GM19455 (cell line): ENCODE measurements around the gene OSBP2.
"Not testable (repeated sequence)": the region's sequence is repeated elsewhere in the genome, so short reads cannot be mapped to it uniquely, and the experiment has no call there.

Experiments used
- ATAC-seq: cut with Tn5 transposase; IDR thresholded peaks from one replicate; pipeline ENCODE4 v1.9.1; 2021; ENCODE audit not compliant: unreplicated experiment

Gene OSBP2

DNA sequence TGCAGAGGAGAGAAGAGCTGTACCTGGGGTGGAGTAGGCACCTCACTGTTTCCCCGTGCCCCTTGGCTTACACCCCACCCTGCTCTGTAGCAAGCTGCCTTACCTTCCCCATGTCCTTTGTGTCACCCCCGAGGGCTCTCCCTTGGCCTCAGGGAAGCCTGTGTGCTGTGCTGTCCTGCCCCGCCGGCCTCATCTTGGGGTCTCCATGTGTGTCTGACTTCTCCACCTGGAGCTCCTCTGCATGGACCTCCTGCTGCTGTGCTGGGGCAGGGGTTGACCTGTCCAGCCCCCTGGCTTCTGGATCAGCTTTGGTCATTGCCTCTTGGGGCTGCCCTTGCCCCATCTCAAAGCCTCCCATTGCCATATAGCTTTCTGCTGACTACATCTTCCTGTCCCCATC is 59.8 kb downstream of the OSBP2 start:
- no peak for ATAC-seq

GRCh38 chr22:30754971-30755758 is 60.5 kb downstream of the OSBP2 start:
- ATAC-seq: no peak

GRCh38 chr22:30755759-30756124 is 61.1 kb downstream of the OSBP2 start:
- no peak for ATAC-seq

- ATAC-seq: no peak
Observed at GRCh38 chr22:30763815-30764673, 69.4 kb downstream of the OSBP2 start.

DNA sequence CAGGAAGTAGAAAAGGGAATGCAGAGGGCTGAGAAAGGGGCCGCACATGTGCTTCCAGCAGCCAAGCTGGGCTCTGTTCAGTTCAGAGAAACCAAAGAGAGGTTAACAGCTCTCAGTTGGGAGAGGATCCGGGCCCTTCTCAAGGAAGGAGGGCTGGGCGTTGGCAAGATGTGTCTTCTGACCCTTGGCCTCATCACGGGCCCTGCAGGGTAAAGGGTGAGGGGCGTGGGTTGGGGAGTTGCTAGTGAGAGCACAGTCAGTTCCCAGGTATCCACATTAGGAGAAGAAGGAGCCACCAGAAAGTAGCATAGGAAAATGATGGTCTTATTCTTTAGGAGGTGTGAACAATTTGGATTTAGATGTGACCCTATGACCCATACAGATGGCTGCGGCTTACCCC is 73.0 kb downstream of the OSBP2 start:
- ATAC-seq: no peak

- ATAC-seq: no peak
Observed at GRCh38 chr22:30770716-30771115, 76.0 kb downstream of the OSBP2 start.

GRCh38 chr22:30773919-30774318 is 79.2 kb downstream of the OSBP2 start:
- no peak for ATAC-seq

- ATAC-seq: no peak
Observed at GRCh38 chr22:30774566-30774965, 79.9 kb downstream of the OSBP2 start.

DNA sequence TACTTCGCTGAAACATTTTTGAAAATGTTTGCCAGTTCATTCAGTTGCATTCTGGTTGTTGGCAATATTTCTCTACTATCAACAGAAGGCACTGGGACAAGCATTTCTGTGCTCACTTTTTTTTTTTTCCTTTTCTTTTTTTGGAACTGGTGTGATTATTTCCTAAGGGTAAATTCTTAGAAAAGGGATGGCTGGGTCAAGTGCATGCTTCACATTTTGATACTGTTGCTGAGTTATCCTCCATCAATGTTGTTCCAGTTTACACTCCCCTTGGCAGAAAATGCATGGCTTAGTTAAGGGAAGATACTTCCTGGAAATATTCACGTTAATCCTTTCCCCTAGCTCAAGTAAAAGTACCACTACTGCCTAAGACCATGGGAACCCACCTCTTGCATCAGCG is 81.8 kb downstream of the OSBP2 start:
- no peak for ATAC-seq

DNA sequence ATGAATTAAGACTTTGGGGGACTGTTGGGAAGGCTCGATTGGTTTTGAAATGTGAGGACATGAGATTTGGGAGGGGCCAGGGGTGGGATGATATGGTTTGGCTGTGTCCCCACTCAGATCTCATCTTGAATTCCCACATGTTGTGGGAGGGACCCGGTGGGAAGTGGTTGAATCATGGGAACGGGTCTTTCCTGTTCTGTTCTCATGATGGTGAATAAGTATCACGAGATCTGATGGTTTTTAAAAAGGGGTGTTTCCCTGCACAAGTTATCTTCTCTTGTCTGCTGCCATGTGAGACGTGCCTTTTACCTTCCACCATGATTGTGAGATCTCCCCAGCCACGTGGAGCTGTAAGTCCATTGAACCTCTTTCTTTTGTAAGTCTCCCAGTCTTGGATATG is 82.5 kb downstream of the OSBP2 start:
- ATAC-seq: not testable (repeated sequence)

DNA sequence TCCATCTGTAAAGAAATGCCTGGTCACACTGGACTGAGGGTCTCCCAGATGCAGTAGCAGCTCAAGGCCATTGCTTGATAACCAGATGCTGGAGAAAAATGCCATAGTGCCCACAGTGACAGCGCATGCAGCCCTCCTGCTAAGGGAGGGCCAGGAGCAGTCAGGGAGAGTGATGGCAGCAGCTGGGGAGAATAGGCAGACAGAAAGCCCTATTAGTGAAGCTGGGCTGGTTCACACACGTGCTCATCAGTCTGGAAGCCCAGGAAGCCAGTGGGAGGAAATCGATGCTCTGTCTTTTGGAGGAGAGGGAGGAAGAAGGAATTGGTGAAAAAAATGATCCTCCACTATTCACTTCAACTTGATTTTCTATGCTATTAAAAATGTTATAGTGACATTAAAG is 82.9 kb downstream of the OSBP2 start:
- no peak for ATAC-seq

DNA sequence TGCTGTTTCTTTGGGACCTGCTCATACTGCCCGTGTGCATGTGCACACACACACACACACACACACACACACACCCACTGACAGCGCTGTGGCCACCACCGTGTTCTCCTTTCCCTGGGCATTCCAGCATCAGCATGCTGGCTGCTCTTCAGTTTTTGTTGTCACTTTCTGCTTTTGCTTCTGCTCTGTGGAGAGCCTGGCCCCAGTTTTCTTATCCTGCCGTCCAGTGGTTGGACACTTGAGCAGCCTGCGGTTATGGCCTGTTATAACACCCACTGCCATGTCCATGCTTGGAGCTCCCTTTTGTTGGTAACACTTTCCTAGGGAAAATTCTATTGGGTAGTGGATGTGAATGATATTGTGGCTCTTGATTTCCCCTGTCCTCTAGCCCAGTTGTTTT is 83.6 kb downstream of the OSBP2 start:
- ATAC-seq: no peak

DNA sequence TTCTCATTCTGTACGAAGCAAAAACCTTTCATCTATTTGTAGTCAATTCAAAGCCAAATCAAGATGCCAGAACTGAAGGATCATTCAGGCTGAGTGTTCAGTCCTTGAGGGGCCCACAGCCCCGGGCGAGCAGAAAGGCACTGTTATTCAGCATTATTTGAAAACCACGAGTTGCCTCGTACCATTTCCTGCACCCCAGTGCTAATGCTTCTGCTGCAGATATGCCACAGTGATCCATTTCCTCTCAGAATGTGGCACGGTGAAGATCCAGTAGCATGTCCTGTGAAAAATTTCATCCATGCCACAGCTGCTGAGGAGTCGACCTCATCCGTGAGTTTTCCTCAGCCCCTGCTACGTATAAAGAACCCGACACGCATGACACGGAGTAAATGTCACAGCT is 85.4 kb downstream of the OSBP2 start:
- no peak for ATAC-seq

DNA sequence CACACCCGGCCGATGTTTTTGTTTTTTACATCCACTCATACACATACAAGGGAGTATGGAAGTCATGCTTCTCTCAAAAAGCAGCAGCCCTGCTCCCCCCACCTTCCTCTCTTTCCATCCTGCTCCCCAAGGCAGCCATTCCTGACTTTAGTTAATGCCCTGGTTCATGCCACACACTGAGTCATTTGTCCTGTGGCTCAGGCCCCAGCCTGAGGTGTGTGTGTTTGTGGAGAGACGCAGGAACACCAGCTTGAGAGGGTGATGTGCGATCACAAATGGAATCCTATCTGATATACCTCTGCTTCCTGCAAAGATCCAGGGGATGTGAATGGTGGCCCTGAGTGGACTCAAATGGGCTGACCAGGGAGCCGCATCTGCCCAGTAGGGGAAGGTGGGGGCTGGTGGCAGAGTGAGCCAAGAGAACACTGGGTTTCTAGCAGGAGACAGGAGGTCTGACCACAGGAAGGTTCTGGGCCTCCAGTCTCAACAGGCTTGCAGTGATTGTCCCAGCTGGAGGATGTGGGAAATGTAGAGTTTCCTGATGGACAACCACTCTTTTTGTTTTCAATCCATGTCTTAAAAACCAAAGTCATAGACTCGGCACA is 86.7 kb downstream of the OSBP2 start:
- ATAC-seq: no peak

- ATAC-seq: no peak
Observed at GRCh38 chr22:30782613-30783012, 87.9 kb downstream of the OSBP2 start.

DNA sequence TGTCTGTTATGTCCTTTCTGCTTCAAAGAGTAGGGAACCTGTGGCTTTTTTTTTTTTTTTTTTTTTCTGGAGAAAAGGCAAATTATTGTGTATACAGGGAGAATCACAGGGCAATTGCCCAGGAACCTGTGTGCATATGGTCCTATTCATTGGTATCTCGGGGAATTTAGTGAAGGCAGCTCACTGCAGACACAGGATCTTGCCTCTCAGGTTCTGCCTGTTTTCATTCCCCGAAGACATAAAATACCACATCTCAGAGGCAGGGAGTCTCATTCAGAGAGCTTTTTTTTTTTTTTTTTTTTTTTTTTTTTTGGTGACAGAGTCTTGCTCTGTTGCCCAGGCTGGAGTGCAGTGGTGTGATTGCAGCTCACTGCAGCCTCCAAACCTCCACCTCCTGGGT is 88.3 kb downstream of the OSBP2 start:
- ATAC-seq: no peak

GRCh38 chr22:30785527-30785926 is 90.9 kb downstream of the OSBP2 start:
- no peak for ATAC-seq

DNA sequence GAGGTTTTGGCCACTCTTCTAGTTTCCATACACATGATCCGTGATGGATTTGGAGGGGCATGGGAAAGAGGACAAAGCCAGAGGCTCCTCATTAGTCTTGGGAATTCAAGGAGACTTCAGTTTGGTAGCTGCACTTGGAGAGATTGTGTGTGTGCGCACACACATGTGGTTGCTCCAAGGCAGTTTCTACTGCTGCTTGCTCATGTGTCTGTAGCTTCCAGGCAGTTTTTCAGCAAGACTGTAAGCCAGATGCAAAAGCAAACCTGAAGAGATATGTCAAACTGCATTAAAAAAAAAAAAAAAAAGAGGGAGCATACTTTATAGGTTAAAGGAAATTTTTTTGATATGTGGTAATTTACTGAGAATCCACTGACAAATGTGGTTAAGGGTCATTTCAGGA is 95.7 kb downstream of the OSBP2 start:
- no peak for ATAC-seq

DNA sequence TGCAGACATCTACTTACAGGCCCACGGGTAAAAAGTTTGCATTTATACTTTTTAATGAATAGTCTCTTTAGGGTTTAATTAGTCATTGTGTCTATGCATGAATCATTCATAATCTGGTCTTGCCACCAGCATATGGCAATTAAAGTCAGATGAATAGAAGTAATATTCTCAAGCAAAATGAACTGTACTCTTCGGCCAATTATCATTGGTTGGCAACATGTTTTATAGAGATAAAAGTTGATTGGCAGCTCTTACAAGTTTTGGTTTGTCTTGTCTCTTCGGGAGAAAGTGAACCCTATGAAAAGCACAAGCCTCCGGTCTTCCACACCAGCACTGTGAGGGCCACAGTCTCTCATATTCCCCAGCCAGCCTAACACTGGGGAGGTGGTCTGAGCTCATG is 97.8 kb downstream of the OSBP2 start:
- no peak for ATAC-seq

- no peak for ATAC-seq
Observed at GRCh38 chr22:30795118-30795517, 100.4 kb downstream of the OSBP2 start.

DNA sequence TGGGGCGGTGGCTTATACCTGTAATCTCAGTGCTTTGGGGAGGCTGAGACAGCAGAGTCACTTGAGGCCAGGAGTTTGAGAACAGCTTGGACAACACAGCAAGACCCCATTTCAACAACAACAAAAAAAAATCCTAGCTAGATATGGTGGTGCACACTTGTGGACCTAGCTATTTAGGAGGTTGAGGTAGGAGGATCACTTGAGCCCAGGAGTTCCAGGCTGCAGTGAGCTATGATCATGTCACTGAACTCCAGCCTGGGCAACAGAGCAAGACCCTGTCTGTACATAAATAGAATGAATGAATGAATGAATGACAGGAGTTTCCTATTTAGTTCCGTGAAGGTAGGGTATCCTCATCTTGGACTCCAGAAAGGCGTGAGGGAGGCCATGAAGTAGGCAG is 107.0 kb downstream of the OSBP2 start:
- no peak for ATAC-seq
